A673 (cell line): ENCODE results near the gene PIEZO1. TPM values are rescaled to one million over a fixed set of nuclear protein-coding genes. Genes with fewer than 3 reads are reported as not detected.

Experiments used
- BruUV-seq: library from RNA; stranded (reverse); fragments of 400-500 nt; replicated peaks from 2 replicates; lab custom pipeline; 2021; lab: Mats Ljungman, UMichigan
- CTCF ChIA-PET: fragments of 300-600 bp; sonication (Branson Sonifier 250); formaldehyde crosslinking; loops from one replicate; lab custom pipeline; 2022; ENCODE audit warnings: antibody characterized with exemption; lab: Charles Lee
- POLR2A ChIA-PET: fragments of 300-600 bp; sonication (Branson Sonifier 250); formaldehyde crosslinking; loops from one replicate; lab custom pipeline; 2022; ENCODE audit warnings: antibody characterized with exemption; ENCODE audit not compliant: low non-redundant PET; lab: Charles Lee
- DNase-seq: peaks from one replicate; pipeline ENCODE4 v3.0.0-alpha.2; 2015; ENCODE audit warnings: low spot score
- H3K27ac ChIP-seq: fragments of 200-600 bp; sonication (generic); 2 replicates; pipeline ENCODE4 v1.5.1; 2016; ENCODE audit warnings: mixed run types, low read depth, mild to moderate bottlenecking, mixed read lengths, antibody characterized with exemption, low read length; ENCODE audit not compliant: poor library complexity, severe bottlenecking
- H3K27me3 ChIP-seq: fragments of 200-600 bp; sonication (generic); replicated peaks from 2 replicates; pipeline ENCODE4 v1.6.1; 2017; ENCODE audit warnings: mixed run types, low read depth, mild to moderate bottlenecking, mixed read lengths, antibody characterized with exemption, low read length; ENCODE audit not compliant: insufficient read depth, poor library complexity
- H3K36me3 ChIP-seq: fragments of 200-600 bp; sonication (generic); 2 replicates; pipeline ENCODE4 v1.6.1; 2016; ENCODE audit warnings: mixed run types, mild to moderate bottlenecking, mixed read lengths, antibody characterized with exemption, low read length; ENCODE audit not compliant: insufficient read depth, poor library complexity, severe bottlenecking
- H3K4me1 ChIP-seq: fragments of 200-600 bp; sonication (generic); 2 replicates; pipeline ENCODE4 v1.6.1; 2017; ENCODE audit warnings: mixed run types, mild to moderate bottlenecking, mixed read lengths, antibody characterized with exemption, low read length; ENCODE audit not compliant: insufficient read depth, poor library complexity, severe bottlenecking
- H3K4me3 ChIP-seq: fragments of 200-600 bp; sonication (generic); 2 replicates; pipeline ENCODE4 v1.5.1; 2016; ENCODE audit warnings: low read depth, mixed run types, mild to moderate bottlenecking, mixed read lengths, low read length; ENCODE audit not compliant: poor library complexity, severe bottlenecking
- H3K9me3 ChIP-seq: fragments of 200-600 bp; sonication (generic); 2 replicates; pipeline ENCODE4 v1.6.1; 2016; ENCODE audit warnings: mixed run types, low read depth, mild to moderate bottlenecking, mixed read lengths, antibody characterized with exemption, low read length; ENCODE audit not compliant: poor library complexity, severe bottlenecking
- EZH2 ChIP-seq: fragments of 200-600 bp; sonication (generic); IDR thresholded peaks from 2 replicates; pipeline ENCODE4 v1.6.1; 2017; ENCODE audit warnings: borderline replicate concordance, low read depth, mild to moderate bottlenecking, mixed read lengths, antibody characterized with exemption, low read length; ENCODE audit not compliant: poor library complexity, severe bottlenecking
- intact Hi-C: fragments of 100-400 bp; cut with micrococcal nuclease; formaldehyde crosslinking; loops from one replicate; pipeline ENCODE4 v1.10.0; 2022; ENCODE audit not compliant: unreplicated experiment
- total RNA-seq: library from RNA; stranded (reverse); gene quantifications from 2 replicates; pipeline ENCODE4 v1.2.3, GENCODE V29; 2021
- TF ChIP-seq, protein P1 (sequence below): fragments of 300-800, 200-600 bp; sonication (generic); conservative IDR thresholded peaks from 2 replicates; pipeline ENCODE4 v1.5.1; 2017; ENCODE audit warnings: low read depth, mild to moderate bottlenecking, antibody characterized with exemption, low read length, moderate library complexity, mixed read lengths

PIEZO1 gene
- total RNA-seq, 1 experiment from 2014 or later = 174 TPM

DNA sequence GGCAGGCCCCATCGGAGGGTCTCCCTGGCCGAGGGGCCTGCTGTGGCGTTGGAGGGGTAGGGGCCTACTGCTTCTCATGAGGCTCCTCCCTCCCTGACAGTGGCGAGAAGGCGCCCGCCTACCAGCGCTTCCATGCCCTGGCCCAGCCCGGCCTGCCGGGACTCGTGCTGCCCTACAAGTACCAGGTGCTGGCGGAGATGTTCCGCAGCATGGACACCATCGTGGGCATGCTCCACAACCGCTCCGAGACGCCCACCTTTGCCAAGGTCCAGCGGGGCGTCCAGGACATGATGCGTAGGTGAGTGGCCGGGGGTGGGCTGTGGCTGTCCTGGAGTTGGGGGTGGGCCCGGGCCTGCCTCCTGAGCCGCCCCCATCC lies 20.3 kb upstream of the PIEZO1 start:
- TF ChIP-seq EZH2 = no peak
- TF ChIP-seq, protein P1, sequence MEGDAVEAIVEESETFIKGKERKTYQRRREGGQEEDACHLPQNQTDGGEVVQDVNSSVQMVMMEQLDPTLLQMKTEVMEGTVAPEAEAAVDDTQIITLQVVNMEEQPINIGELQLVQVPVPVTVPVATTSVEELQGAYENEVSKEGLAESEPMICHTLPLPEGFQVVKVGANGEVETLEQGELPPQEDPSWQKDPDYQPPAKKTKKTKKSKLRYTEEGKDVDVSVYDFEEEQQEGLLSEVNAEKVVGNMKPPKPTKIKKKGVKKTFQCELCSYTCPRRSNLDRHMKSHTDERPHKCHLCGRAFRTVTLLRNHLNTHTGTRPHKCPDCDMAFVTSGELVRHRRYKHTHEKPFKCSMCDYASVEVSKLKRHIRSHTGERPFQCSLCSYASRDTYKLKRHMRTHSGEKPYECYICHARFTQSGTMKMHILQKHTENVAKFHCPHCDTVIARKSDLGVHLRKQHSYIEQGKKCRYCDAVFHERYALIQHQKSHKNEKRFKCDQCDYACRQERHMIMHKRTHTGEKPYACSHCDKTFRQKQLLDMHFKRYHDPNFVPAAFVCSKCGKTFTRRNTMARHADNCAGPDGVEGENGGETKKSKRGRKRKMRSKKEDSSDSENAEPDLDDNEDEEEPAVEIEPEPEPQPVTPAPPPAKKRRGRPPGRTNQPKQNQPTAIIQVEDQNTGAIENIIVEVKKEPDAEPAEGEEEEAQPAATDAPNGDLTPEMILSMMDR = no peak
- no TSS peak for BruUV-seq
- DNase-seq = no peak
- POLR2A ChIA-PET = no interaction called here
- peak overlapping the region; percentile 88 for H3K4me3 ChIP-seq
- CTCF ChIA-PET = no interaction called here
- peak overlapping the region; percentile 92 for H3K27ac ChIP-seq
- no peaks in the 10 kb centered on the region for H3K9me3 ChIP-seq
- peaks cover 19% of the 10 kb centered on the region for H3K4me1 ChIP-seq
- peaks cover 60% of the 10 kb centered on the region for H3K36me3 ChIP-seq
- intact Hi-C loops = no loop called here
- no peaks in the 10 kb centered on the region for H3K27me3 ChIP-seq

DNA sequence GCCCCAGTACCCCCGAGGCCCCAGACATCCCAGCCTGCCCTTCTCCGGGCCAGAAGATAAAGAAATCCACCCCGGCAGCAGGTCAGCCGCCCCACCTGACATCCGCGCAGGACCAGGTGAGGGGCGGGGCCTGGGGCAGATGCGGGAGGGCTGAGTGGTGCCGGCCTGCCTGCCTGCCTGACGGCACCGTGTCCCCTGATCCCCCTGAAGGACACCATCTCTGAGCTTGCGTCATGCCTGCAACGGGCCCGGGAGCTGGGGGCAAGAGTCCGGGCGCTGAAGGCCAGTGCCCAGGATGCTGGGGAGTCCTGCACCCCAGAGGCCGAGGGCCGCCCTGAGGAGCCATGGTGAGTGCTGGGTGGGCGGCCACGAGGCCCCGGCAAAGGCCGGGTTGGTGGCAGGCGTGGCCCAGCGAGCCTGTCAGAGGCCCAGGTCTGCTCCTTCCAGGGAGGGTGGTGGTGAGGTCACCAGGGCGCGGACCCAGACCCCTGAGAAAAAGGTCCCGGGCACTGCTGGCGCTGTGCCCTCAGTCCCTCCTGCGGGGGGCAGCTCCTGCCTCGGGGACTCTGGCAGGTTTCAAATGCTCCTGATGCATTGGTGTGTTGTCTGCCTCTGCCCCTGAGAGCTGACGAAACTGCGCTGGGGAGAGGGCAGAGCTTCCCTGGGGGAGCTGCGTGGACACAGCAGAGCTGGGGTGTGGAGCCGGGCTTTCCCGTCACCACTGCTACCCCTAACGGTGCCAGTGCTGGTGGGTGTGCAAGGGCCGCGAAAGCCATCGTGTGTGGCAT lies 19.7 kb upstream of the PIEZO1 start:
- CTCF ChIA-PET = no interaction called here
- no peaks in the 10 kb centered on the region for H3K27me3 ChIP-seq
- TF ChIP-seq EZH2 = no peak
- TF ChIP-seq, protein P1 = no peak
- peak overlapping the region; percentile 88 for H3K4me3 ChIP-seq
- peaks cover 55% of the 10 kb centered on the region for H3K36me3 ChIP-seq
- DNase-seq = no peak
- no TSS peak for BruUV-seq
- peaks cover 15% of the 10 kb centered on the region for H3K4me1 ChIP-seq
- POLR2A ChIA-PET = no interaction called here
- H3K9me3 ChIP-seq = no peaks in the 10 kb centered on the region
- intact Hi-C loops = no loop called here
- H3K27ac ChIP-seq = peak overlapping the region; percentile 92

DNA sequence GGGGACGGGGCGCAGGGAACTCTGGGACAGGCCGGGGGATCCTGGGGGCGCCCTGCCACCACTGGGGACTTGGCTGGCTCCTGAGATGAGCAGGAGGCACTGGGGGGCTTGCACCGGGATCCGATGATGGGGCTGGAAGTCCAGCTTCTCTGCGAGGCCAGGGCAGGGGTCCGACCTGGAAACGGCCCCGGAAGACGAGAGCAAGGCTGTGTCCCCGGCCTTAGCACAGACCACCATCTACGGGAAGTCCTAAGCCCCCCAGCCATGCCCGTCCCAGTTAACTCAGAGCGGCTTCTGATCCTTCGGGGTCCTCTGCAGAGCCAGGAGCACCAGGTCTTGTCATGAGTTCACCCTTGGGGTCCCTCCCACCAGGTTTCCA lies 19.1 kb upstream of the PIEZO1 start:
- Histone ChIP-seq H3K36me3 (peaks cover 49% of the 10 kb centered on the region), H3K4me1 (peaks cover 15% of the 10 kb centered on the region), H3K9me3 (no peaks in the 10 kb centered on the region), H3K27ac (peak overlapping the region; percentile 92), H3K4me3 (peak overlapping the region; percentile 88), H3K27me3 (no peaks in the 10 kb centered on the region)
- no peak for TF ChIP-seq EZH2
- TF ChIP-seq, protein P1 = no peak
- intact Hi-C loops = no loop called here
- ChIA-PET POLR2A (no interaction called here), CTCF (no interaction called here)
- DNase-seq = no peak
- TSS peak; percentile 38 for BruUV-seq
